NCI-H2081 treated with DMSO at 0.1 percent for 48 hours (cell line): ENCODE data around the gene NIPAL4.

Experiments
- DNase-seq: peaks from one replicate; lab custom pipeline; 2025; lab: John Stamatoyannopoulos, UW

NIPAL4 gene

DNA sequence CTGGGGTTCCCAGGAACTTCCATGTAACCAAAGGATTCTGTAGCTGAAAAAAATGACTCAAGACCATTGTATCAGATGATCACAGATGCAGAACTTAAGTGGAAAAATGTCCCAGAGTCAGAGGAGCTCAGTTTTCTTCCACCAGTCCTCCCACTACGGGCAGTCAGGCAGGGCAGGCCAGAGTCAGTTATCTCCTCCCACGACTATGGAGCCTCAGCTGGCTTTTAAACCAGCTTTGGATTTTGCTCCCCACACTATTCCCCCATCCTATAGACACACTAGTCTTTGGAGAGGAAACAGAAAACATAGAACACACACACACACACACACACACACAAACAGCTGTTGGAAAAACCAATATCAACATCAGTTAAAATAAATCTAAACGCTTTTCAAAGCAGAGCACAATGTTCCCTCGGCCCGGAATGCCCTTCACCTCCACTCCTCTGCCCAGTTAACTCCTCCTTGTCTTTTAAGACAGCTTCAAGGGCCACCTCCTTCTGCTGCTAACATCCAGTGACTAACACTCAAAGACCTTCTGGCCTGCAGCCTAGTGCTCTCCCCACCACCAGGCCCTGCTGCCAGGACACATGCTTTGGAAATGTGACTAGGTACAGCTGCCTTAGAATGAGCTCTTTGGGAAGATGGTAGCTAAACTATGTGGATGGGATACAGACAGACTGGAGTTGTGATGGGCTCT is 56.8 kb downstream of the NIPAL4 start:
- DNase-seq = no peak

DNA sequence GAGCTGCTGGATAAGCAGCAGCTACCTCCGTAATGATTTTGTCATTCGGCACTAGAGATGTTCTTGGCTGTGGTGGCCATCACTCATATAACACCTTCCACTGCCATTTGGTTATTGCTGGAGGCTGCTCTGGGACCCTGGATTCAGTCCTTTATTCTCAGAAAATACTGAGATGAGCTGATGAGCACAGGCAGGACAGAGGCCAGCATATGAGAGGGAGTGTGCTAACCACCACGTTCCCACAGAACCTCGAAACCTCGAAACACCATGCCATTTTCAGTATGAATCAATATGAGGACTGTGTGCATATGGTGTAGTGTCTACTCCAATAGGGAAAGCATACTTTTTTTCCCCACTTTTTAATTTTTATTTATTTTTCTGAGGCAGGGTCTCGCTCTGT is 59.0 kb downstream of the NIPAL4 start:
- DNase-seq = no peak

DNA sequence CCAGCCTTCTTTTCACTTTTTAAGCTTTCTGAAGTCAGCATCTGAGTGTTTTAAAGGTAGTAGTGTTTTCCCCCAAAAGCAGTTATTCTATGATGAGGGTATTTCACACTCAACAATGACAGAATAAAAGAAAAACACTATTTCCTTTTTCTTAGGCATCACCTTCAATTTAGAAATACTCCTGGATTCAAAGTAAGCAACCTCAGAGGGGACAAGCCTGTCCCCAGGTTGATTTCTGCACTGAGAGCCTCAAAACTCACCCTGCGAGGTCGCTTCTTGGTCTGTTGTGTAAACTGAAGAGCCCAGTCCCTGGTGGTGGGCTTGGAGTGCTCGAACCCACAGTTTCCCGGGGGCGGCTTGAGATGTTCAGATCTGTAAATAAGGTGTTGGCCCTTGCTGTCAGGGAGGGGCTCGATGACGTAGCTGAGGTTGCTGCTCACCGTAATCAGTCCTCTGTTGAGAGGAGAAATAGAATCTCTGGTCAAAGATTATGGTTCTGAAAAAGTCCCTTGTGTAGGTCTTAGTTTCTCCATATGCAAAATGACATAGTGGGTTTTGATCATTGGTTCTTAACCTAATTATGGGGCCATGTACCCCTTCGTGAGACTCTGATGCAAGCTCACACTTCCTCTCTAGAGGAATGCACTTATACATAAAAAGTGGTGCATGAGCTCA is 59.7 kb downstream of the NIPAL4 start:
- DNase-seq = no peak

GRCh38 chr5:157520911-157521703 is 61.1 kb downstream of the NIPAL4 start:
- no peak for DNase-seq

- DNase-seq = no peak
Observed at GRCh38 chr5:157521704-157522029, 61.7 kb downstream of the NIPAL4 start.

- DNase-seq = no peak
Observed at GRCh38 chr5:157523976-157524375, 64.0 kb downstream of the NIPAL4 start.
